HG03442 (cell line): ENCODE measurements around the gene NFATC1.
"Not testable (repeated sequence)": the region's sequence is repeated elsewhere in the genome, so short reads cannot be mapped to it uniquely, and the experiment has no call there.

Experiments used
- ATAC-seq: cut with Tn5 transposase; IDR thresholded peaks from one replicate; pipeline ENCODE4 v1.9.1; 2021; ENCODE audit warnings: mild to moderate bottlenecking, moderate library complexity; ENCODE audit not compliant: unreplicated experiment

NFATC1 gene

GRCh38 chr18:79503406-79503805, 107.7 kb downstream of the NFATC1 start:
- ATAC-seq = no peak

- ATAC-seq = no peak
These were observed 108.3 kb downstream of the NFATC1 start for GRCh38 chr18:79504034-79504433.

DNA sequence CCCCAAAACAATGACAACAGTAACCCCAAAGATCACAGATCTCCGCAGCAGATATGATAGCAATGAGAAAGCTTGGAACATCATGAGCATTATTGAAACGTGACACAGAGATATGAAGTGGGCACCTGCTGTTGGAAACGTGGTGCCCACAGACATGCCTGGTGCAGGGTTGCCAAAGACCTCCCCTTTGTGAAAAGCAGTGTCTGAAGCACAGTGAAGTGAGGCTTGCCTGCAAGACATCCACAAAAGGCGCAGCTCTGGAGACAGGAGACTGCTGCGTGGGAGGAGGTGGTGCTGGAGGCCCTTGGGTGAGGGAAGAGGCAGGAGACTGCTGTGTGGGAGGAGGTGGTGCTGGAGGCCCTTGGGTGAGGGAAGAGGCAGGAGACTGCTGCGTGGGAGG, 108.8 kb downstream of the NFATC1 start:
- ATAC-seq = not testable (repeated sequence)

DNA sequence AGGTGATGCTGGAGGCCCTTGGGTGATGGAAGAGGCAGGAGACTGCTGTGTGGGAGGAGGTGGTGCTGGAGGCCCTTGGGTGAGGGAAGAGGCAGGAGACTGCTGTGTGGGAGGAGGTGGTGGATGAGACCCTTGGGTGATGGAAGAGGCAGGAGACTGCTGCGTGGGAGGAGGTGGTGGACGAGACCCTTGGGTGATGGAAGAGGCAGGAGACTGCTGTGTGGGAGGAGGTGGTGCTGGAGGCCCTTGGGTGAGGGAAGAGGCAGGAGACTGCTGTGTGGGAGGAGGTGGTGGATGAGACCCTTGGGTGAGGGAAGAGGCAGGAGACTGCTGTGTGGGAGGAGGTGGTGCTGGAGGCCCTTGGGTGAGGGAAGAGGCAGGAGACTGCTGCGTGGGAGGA, 109.7 kb downstream of the NFATC1 start:
- not testable (repeated sequence) for ATAC-seq

DNA sequence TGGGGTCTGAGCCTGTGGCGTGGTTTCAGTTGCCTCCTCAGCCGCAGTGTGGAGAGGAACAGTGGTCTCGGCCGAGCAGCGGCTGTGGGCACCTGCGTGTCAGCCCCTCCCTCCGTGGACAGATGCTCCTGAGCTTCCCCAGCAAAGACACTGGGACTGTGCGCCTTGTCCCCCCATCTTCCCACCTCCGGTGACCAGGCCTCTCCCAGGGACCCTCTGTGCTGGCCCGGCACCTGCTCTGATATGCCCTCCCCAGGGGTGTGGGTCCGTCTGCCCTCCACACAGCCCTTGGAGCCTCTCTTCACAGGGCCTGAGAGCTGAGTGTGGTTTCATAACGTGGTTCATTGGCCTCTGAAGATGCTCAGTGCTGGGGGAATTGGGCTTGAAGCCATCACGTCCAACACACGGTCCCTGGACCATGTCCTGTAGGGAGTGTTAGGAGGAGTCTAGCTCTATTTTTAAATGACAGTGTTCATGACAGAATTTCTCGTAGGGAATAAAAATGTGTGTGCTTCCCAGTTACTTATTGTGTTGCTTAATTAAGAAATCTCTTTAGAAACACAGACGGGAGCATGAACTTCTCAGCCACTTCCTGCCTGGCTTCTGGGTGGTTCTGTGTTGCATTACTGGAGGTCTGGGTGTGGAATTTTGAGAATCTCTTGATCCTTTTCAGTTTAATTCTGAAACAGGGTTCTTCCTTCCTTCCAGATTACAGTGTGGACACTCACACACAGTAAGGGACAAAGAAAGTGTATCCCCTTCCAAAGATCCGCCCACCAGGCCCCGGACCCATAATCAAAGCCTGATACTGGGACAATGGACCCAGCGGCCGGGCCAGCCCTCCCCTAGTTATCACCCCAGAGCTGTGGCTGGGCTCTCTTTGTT, 110.7 kb downstream of the NFATC1 start:
- ATAC-seq = no peak

- ATAC-seq = no peak
These were observed 111.4 kb downstream of the NFATC1 start for GRCh38 chr18:79507076-79507545.

DNA sequence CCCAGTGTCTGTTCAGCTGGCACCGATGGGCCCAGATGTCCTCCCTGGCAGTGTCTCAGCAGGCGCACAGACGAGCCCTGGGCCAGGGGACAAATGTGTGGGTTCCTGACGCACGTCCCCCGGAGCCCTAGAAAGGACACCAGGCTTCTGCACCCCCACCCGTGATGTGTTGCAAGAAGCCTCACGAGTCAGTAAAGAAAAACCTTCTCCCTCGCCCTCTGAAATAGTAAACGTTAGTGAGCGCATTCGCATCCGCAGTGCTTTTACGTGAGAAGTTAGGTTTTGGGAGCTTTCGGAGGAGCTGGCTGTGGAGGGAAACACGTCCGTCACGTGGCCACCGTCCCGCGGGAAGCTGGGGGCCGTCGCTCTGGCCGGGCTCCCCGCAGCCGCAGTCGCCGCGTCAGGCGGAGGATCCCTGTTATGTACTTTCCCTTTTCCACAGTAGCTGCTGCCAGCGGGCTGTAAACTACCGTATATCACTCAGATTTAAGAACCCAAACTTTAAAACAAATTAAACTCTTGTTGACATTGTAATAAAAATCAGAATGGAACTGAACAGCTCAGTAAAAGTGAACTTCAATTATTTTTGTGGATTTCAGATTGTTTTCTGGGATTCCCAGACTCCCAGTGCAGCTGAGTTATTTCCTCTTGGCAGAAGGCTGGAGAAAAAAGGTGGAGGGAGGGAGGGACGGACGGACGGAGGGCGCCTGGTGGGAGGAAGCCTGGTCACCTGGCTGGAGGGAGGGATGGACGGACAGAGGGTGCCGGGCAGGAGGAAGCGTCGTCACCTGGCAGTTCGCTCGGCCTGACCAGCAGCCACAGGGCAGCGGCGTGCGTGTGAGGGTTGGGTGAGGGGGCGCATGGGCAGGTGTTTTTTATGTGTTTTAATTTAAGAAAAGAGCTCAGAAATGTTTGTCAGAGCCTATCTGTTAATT, 112.1 kb downstream of the NFATC1 start:
- ATAC-seq = no peak

DNA sequence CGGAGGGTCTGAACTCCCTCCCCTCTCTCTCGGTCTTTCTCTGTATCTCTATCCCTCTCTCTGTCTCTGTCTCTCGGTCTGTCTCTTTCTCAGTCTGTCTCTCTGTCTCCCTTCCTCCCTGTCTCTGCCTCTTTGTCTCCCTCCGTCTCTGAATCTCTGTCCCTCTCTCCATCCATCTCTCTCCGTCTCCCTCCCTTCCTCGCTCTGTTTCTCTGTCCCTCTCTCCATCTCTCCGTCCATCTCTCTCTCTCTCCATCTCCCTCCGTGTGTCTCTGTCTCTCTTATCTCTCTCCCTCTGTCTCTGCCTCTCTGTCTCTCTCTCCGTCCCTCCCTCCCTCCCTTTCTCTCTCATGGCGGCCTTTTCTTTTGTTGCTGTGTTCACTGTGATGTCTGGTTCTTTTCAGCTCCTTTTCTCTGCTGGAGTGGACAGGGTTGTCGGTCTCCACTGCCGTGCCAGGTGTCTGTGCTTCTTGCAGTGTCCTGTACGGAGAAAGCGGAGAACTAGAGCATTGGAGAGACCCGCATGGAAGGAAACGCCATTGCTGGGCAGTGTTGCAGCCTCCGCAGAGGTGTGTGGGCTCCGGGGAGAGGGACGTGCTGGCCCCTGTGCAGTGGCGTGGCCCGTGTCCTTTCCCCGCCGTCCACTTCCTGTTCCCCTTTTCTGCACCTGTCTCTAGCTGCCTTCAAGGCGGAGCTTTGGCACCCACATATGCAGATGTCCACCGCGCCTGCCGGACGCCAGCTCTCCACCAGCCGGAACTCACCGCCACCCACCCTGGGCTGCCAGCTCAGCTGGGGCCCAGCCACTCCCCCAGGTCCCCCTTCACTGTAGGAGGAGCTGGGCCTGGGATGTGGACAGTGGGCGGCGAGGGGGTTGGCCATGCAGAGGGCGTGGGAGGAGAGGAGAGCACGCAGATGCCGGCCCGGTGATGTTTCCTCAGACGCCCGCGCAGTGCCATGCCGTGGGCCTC, 113.1 kb downstream of the NFATC1 start:
- no peak for ATAC-seq

DNA sequence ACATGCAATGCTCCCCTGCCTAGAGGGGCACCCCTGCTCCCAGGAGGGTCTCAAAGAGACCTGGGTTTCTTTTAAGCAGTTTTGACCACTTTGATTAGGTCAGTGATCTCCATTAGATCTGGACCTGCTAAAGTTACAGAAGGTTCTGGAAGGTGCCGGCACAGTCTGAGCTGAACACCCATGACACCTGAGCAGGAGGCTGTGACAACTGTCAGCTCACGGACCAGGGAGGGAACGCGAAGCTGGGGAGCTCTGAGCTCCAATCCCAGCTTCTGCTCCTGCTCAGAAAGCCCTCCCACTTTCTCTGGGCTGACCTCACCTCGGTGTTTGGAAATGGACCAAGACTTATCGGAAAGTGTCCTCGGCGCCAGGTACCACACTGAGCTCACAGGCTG, 113.8 kb downstream of the NFATC1 start:
- no peak for ATAC-seq

GRCh38 chr18:79510046-79510685, 114.4 kb downstream of the NFATC1 start:
- no peak for ATAC-seq

- ATAC-seq = no peak
These were observed 115.1 kb downstream of the NFATC1 start for GRCh38 chr18:79510731-79511241.

- no peak for ATAC-seq
These were observed 115.5 kb downstream of the NFATC1 start for GRCh38 chr18:79511271-79511670.

- no peak for ATAC-seq
These were observed 116.1 kb downstream of the NFATC1 start for GRCh38 chr18:79511671-79512301.

DNA sequence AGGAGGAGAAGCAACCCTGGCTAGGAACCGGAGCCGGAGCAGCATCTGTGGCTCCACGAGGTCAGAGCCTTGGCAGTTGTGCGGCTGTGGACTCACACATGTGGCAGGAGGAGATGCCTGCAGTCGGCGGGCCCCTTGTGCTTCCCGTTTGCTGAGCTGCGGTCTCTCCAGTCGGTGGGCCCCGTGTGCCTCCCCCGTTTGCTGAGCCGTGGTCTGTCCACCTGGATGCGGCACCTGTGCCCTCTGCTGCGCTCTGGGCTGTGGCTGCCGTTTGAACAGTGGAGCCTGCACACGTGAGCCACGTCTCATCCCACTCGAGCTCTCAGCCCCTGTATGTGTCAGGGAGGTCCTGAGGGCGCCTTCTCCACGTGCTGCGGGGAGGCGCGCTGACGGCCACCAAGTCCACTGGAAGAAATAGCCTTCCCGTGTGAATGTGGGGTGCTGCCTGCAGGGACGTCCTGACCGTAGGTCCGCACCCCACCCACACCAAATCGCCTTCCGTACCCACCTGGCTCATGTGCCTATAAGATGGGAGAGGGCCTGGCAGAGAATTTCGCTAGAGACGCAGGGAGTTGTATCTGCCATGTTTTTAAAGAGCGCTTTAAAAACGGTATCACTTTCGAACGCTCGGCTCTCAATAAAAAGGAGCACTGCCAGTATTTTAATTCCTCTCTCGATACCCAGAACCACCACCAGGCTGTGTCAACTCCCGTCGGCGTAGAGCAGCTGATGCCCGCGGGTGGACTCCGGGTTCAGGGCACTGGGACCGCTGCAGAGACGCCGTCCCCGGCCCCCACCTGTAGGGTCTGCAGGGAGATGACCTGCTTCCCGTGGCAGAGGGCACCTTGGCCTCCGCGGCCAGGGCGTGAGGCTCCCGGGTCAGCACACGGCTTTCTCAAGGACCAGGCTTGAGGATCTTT, 117.0 kb downstream of the NFATC1 start:
- ATAC-seq = no peak

GRCh38 chr18:79513381-79514081, 117.8 kb downstream of the NFATC1 start:
- no peak for ATAC-seq

DNA sequence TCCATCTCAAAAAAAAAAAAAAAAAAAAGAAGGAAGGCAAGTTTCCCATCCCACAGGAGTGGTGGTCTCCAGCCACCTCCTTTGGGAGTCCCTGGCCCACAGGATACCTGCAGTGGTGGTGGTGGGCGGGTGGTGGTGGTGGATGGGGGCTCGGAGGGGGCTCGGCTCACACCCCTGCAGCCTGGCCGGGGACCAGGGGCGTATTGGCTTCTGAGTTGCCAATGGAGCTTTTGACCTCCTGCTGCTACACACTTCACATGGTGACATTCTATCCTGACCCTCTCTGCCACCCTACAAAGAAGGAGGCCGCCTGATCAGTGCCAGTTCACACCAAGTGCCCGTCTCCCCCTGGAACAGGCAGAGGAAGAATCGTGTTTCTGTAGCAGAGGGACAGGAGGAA, 119.6 kb downstream of the NFATC1 start:
- no peak for ATAC-seq

- no peak for ATAC-seq
These were observed 120.2 kb downstream of the NFATC1 start for GRCh38 chr18:79515944-79516351.
